ENCODE results near the gene ATP5F1C. TPM values are rescaled to one million over a fixed set of nuclear protein-coding genes. Genes with fewer than 3 reads are reported as not detected.
A peak's percentile ranks its signal among the peaks of the same experiment; 100 is the strongest.
"Not testable (repeated sequence)": the region's sequence is repeated elsewhere in the genome, so short reads cannot be mapped to it uniquely, and the experiment has no call there.

The ATP5F1C gene
- polyA plus RNA-seq, 6 donors from 2014 or later: 322 to 428 (median 383) TPM

- peak overlapping the region in 5 of 8 donors; percentile 2 to 58 (median 30) for H3K4me3 Mint-ChIP-seq
- H3K27me3 Mint-ChIP-seq: no peaks in the 10 kb centered on the region
- peaks cover 12 to 16% (median 15%) of the 10 kb centered on the region in 3 donors for H3K4me1 Mint-ChIP-seq
- no peaks in the 10 kb centered on the region for H3K9me3 Mint-ChIP-seq
- H3K27ac Mint-ChIP-seq: peak overlapping the region; percentile 36 to 89 (median 56)
- peaks cover 42 to 55% of the 10 kb centered on the region in 2 donors for H3K36me3 Mint-ChIP-seq
- DNase-seq (no peak), ATAC-seq (ENCODE audit: low read depth in 2 of 2) (peak in 1 of 2 donors; percentile 55)
Observed at GRCh38 chr10:7773845-7774801, 13.9 kb upstream of the ATP5F1C start.

DNA sequence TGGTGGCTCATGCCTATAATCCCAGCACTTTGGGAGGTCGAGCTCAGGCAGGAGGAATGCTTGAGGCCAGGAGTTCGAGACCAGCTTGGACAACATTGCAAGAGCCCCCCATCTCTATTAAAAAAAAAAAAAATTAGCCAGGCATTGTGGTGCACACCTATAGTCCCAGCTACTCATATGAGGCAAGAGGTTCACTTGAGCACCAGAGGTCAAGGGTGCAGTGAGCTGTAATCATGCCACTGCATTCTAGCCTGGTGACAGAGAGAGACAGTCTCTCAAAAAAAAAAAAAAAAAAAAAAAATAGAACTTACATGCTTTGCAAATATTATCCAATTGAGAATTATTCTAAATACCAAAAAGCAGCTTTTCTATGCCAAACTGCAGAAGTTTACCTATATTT is 11.2 kb upstream of the ATP5F1C start:
- H3K27ac Mint-ChIP-seq: no peak overlapping the region
- peaks cover 38 to 44% of the 10 kb centered on the region in 2 donors for H3K36me3 Mint-ChIP-seq
- H3K27me3 Mint-ChIP-seq: no peaks in the 10 kb centered on the region
- H3K4me3 Mint-ChIP-seq: no peak overlapping the region
- ATAC-seq (ENCODE audit: low read depth in 2 of 2) (no peak), DNase-seq (no peak)
- no peaks in the 10 kb centered on the region for H3K9me3 Mint-ChIP-seq
- H3K4me1 Mint-ChIP-seq: peaks cover 15 to 18% (median 17%) of the 10 kb centered on the region in 3 donors

DNA sequence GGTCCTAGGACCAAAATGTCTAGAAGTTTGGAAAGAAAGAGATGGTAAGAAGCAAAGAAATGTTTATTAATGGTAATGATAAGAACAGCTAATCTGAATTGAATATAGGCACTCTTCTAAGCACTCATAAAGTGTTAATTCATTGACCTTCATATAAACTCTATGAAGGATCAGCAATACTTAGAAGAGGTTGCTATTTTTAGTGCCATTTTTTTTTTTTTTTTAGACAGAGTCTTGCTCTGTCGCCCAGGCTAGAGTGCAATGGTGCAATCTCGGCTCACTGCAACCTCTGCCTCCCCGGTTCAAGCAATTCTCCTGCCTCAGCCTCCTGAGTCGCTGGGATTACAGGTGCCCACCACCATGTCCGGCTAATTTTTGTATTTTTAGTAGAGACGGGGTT is 5.8 kb upstream of the ATP5F1C start:
- DNase-seq; H3K4me3 Mint-ChIP-seq; H3K27ac Mint-ChIP-seq; H3K27me3 Mint-ChIP-seq; H3K9me3 Mint-ChIP-seq; ATAC-seq (ENCODE audit: low read depth in 2 of 2): not testable (repeated sequence)
- peaks cover 13 to 26% (median 14%) of the 10 kb centered on the region in 3 donors for H3K4me1 Mint-ChIP-seq
- peaks cover 18 to 24% of the 10 kb centered on the region in 2 donors for H3K36me3 Mint-ChIP-seq

DNA sequence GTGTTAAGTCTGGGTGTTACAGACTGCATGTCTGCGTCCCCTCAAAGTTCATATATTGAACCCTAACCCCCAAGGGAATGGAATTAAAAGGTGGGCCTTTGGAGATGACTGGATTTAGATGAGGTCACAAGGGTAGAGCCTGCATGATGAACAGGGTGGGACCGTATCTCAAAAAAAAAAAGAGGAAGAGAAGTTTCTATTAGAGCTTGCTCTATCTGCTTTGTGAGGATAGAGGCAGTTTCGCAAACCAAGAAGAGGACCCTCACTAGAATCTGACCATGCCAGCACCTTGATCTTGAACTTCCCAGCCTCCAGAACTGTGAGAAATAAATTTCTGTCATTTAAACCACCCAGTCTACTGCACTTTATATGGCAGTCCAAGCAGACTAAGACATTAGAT is 1.5 kb upstream of the ATP5F1C start:
- H3K9me3 Mint-ChIP-seq: no peaks in the 10 kb centered on the region
- peaks cover 0 to 4% of the 10 kb centered on the region in 2 donors for H3K36me3 Mint-ChIP-seq
- peaks cover 22 to 54% (median 26%) of the 10 kb centered on the region in 3 donors for H3K4me1 Mint-ChIP-seq
- no peak overlapping the region for H3K4me3 Mint-ChIP-seq
- DNase-seq: no peak
- no peak overlapping the region for H3K27ac Mint-ChIP-seq
- no peaks in the 10 kb centered on the region for H3K27me3 Mint-ChIP-seq
- ATAC-seq (ENCODE audit: low read depth in 2 of 2): no peak

GRCh38 chr10:7787150-7787856 is 674 bp upstream of the ATP5F1C start:
- Mint-ChIP-seq H3K9me3 (no peaks in the 10 kb centered on the region), H3K27ac (no peak overlapping the region), H3K4me1 (peaks cover 23 to 62% (median 33%) of the 10 kb centered on the region in 3 donors), H3K27me3 (no peaks in the 10 kb centered on the region), H3K4me3 (no peak overlapping the region), H3K36me3 (peaks cover 0 to 4% of the 10 kb centered on the region in 2 donors)
- ATAC-seq (ENCODE audit: low read depth in 2 of 2) (no peak), DNase-seq (no peak)

- no peaks in the 10 kb centered on the region for H3K9me3 Mint-ChIP-seq
- H3K4me1 Mint-ChIP-seq: peaks cover 23 to 68% (median 43%) of the 10 kb centered on the region in 3 donors
- H3K4me3 Mint-ChIP-seq: no peak overlapping the region
- DNase-seq (no peak), ATAC-seq (ENCODE audit: low read depth in 2 of 2) (no peak)
- H3K27ac Mint-ChIP-seq: peak overlapping the region in 2 of 6 donors; percentile 87 to 88
- no peaks in the 10 kb centered on the region for H3K27me3 Mint-ChIP-seq
- no peaks in the 10 kb centered on the region for H3K36me3 Mint-ChIP-seq
Observed at GRCh38 chr10:7788639-7789286, 786 bp downstream of the ATP5F1C start.

DNA sequence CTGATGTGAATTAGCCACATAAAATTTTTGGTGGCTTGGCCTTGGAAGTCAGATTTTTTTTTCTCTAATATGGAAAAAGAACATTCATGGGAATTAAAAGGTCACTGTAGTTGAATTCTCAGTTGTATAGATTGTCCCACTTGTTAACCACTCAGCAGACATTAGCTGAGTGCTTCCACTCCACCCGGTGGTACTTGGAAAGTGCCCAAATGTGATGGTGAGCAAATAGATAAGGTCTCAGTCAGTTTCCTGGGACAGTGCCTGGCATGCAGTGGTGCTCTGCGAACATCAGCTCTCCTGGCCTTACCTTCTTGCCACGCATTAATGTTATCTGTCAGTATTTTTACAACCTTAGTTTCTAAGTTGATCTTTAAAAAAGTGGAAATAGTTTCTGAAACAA is 1.4 kb downstream of the ATP5F1C start:
- peak overlapping the region in 1 of 6 donors; percentile 87 for H3K27ac Mint-ChIP-seq
- ATAC-seq (ENCODE audit: low read depth in 2 of 2) (no peak), DNase-seq (no peak)
- H3K4me1 Mint-ChIP-seq: peaks cover 27 to 68% (median 49%) of the 10 kb centered on the region in 3 donors
- H3K9me3 Mint-ChIP-seq: no peaks in the 10 kb centered on the region
- peak overlapping the region in 2 of 8 donors; percentile 67 to 73 for H3K4me3 Mint-ChIP-seq
- H3K27me3 Mint-ChIP-seq: no peaks in the 10 kb centered on the region
- no peaks in the 10 kb centered on the region for H3K36me3 Mint-ChIP-seq

- no peaks in the 10 kb centered on the region for H3K27me3 Mint-ChIP-seq
- no peak for DNase-seq
- ATAC-seq (ENCODE audit: low read depth in 2 of 2): no peak
- H3K9me3 Mint-ChIP-seq: no peaks in the 10 kb centered on the region
- H3K36me3 Mint-ChIP-seq: peaks cover 0 to 9% of the 10 kb centered on the region in 2 donors
- H3K4me1 Mint-ChIP-seq: peaks cover 37 to 65% (median 57%) of the 10 kb centered on the region in 3 donors
- peak overlapping the region in 1 of 8 donors; percentile 8 for H3K4me3 Mint-ChIP-seq
- H3K27ac Mint-ChIP-seq: peak overlapping the region in 2 of 6 donors; percentile 4 to 14
Observed at GRCh38 chr10:7792541-7792940, 4.6 kb downstream of the ATP5F1C start.

DNA sequence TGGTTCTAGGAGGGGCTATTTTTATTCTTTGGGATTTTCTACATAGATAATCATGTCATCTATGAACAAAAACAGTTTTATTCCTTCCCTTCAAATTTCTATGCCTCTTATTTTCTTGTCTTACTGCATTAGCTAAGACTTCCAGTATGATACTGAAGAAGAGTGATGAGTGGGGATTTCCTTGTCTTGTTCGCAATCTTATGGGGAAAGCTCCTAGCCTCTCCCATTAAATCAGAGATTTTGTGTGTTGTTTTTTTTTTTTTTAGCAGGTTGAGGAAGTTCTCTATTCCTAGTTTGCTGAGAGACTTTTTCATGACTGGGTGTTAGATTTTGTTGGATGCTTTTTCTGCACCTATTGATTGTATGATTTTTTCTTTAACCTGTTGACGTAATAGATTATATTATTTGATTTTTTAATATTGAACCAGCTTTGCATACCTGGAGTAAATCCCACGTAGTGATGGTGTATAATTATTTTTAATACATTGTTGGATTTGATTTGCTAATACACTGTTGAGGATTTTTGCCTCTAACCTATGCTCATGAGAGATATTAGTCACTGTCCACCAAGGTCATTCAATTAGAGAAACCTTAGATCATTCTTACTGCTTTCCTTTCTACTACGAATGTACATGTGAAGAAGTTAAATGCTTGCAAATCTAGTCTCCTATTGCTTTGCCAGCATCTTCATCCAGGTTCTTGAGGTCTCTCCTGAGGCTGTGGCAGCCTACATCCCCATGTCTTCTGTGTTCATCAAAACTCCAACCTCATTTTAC is 6.5 kb downstream of the ATP5F1C start:
- Mint-ChIP-seq H3K27ac (no peak overlapping the region), H3K27me3 (no peaks in the 10 kb centered on the region), H3K4me3 (no peak overlapping the region), H3K36me3 (peaks cover 0 to 10% of the 10 kb centered on the region in 2 donors), H3K9me3 (no peaks in the 10 kb centered on the region), H3K4me1 (peaks cover 33 to 54% (median 51%) of the 10 kb centered on the region in 3 donors)
- DNase-seq: no peak
- ATAC-seq (ENCODE audit: low read depth in 2 of 2): no peak

- H3K27me3 Mint-ChIP-seq: no peaks in the 10 kb centered on the region
- no peak for ATAC-seq (ENCODE audit: low read depth in 2 of 2)
- no peak overlapping the region for H3K27ac Mint-ChIP-seq
- H3K9me3 Mint-ChIP-seq: no peaks in the 10 kb centered on the region
- H3K36me3 Mint-ChIP-seq: peaks cover 0 to 17% of the 10 kb centered on the region in 2 donors
- H3K4me1 Mint-ChIP-seq: peaks cover 28 to 45% (median 44%) of the 10 kb centered on the region in 3 donors
- DNase-seq: no peak
- peak overlapping the region in 1 of 8 donors; percentile 49 for H3K4me3 Mint-ChIP-seq
Observed at GRCh38 chr10:7795605-7796004, 7.6 kb downstream of the ATP5F1C start.

DNA sequence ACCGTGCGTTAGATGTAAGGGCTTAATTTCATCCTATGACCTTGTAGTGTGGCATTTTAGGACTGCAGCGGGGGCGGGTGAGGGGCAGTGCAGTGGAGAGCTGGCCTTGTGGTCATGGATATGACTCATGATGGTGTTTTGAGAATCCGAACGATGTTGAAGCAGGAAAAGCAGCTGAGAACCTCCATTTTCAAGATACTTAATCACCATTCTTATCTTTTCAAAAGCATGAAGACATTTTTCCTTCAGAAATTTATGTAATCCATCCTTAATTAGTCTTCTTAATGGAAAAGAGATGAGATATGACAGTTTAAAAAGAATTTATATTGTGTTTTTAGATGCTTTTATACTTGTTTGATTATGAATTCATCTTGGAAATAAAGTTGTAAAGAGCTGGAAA is 9.6 kb downstream of the ATP5F1C start:
- ATAC-seq (ENCODE audit: low read depth in 2 of 2): no peak
- peaks cover 21 to 28% (median 27%) of the 10 kb centered on the region in 3 donors for H3K4me1 Mint-ChIP-seq
- no peak overlapping the region for H3K4me3 Mint-ChIP-seq
- H3K27ac Mint-ChIP-seq: peak overlapping the region in 1 of 6 donors; percentile 58
- H3K27me3 Mint-ChIP-seq: no peaks in the 10 kb centered on the region
- DNase-seq: no peak
- H3K9me3 Mint-ChIP-seq: no peaks in the 10 kb centered on the region
- H3K36me3 Mint-ChIP-seq: peaks cover 0 to 25% of the 10 kb centered on the region in 2 donors

DNA sequence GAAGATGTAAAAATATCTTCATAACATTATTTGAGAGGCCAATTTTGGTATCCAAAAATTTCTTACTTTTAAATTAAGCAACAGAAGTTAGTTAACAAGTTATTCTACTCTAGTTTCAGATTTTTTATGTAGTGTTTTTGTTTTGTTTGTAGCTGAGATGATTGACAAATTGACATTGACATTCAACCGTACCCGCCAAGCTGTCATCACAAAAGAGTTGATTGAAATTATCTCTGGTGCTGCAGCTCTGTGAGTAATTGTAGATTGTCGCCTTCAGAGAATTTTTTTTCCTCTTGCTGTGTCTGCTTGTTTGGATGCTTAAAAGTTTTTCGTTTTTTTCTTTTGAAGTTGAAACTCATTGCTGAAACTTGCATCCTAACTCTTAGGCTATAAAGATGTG is 14.6 kb downstream of the ATP5F1C start:
- no peaks in the 10 kb centered on the region for H3K4me1 Mint-ChIP-seq
- no peak overlapping the region for H3K27ac Mint-ChIP-seq
- no peaks in the 10 kb centered on the region for H3K9me3 Mint-ChIP-seq
- H3K27me3 Mint-ChIP-seq: no peaks in the 10 kb centered on the region
- no peak overlapping the region for H3K4me3 Mint-ChIP-seq
- DNase-seq (no peak), ATAC-seq (ENCODE audit: low read depth in 2 of 2) (no peak)
- H3K36me3 Mint-ChIP-seq: peaks cover 14 to 35% of the 10 kb centered on the region in 2 donors

Data from naive B cell (primary cell).